ENCODE data around the gene NUP107.

- TF ChIP-seq, protein P1, sequence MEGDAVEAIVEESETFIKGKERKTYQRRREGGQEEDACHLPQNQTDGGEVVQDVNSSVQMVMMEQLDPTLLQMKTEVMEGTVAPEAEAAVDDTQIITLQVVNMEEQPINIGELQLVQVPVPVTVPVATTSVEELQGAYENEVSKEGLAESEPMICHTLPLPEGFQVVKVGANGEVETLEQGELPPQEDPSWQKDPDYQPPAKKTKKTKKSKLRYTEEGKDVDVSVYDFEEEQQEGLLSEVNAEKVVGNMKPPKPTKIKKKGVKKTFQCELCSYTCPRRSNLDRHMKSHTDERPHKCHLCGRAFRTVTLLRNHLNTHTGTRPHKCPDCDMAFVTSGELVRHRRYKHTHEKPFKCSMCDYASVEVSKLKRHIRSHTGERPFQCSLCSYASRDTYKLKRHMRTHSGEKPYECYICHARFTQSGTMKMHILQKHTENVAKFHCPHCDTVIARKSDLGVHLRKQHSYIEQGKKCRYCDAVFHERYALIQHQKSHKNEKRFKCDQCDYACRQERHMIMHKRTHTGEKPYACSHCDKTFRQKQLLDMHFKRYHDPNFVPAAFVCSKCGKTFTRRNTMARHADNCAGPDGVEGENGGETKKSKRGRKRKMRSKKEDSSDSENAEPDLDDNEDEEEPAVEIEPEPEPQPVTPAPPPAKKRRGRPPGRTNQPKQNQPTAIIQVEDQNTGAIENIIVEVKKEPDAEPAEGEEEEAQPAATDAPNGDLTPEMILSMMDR (IDR thresholded peaks at IDR 0.05; ENCODE audit: low read depth, low read length) = no peak
- no peak for TF ChIP-seq EZH2phosphoT487 (IDR thresholded peaks at IDR 0.05; ENCODE audit: low read depth)
These were observed 97.2 kb downstream of the NUP107 start for GRCh38 chr12:68784015-68784414.
